Retinal pigment epithelial cell (primary cell): ENCODE data around the gene RHOT1.

Experiments used
- DNase-seq: peaks from one replicate; pipeline ENCODE4 v3.0.0-alpha.2; 2010; ENCODE audit warnings: low read depth
- H3K4me3 ChIP-seq: 2 replicates; pipeline ENCODE4 v1.5.1; 2011; ENCODE audit warnings: mild to moderate bottlenecking, low read length, control low read depth, moderate library complexity
- TF ChIP-seq, protein P1 (sequence below): conservative IDR thresholded peaks from 2 replicates; pipeline ENCODE4 v1.5.1; 2011; ENCODE audit warnings: low read depth, low read length, control low read depth, inconsistent platforms

RHOT1 gene

GRCh38 chr17:32211671-32212070 lies 69.4 kb downstream of the RHOT1 start:
- no peak overlapping the region for H3K4me3 ChIP-seq
- DNase-seq: no peak
- TF ChIP-seq, protein P1, sequence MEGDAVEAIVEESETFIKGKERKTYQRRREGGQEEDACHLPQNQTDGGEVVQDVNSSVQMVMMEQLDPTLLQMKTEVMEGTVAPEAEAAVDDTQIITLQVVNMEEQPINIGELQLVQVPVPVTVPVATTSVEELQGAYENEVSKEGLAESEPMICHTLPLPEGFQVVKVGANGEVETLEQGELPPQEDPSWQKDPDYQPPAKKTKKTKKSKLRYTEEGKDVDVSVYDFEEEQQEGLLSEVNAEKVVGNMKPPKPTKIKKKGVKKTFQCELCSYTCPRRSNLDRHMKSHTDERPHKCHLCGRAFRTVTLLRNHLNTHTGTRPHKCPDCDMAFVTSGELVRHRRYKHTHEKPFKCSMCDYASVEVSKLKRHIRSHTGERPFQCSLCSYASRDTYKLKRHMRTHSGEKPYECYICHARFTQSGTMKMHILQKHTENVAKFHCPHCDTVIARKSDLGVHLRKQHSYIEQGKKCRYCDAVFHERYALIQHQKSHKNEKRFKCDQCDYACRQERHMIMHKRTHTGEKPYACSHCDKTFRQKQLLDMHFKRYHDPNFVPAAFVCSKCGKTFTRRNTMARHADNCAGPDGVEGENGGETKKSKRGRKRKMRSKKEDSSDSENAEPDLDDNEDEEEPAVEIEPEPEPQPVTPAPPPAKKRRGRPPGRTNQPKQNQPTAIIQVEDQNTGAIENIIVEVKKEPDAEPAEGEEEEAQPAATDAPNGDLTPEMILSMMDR: no peak

GRCh38 chr17:32215696-32216095 lies 73.4 kb downstream of the RHOT1 start:
- H3K4me3 ChIP-seq: no peak overlapping the region
- TF ChIP-seq, protein P1: no peak
- DNase-seq: no peak

DNA sequence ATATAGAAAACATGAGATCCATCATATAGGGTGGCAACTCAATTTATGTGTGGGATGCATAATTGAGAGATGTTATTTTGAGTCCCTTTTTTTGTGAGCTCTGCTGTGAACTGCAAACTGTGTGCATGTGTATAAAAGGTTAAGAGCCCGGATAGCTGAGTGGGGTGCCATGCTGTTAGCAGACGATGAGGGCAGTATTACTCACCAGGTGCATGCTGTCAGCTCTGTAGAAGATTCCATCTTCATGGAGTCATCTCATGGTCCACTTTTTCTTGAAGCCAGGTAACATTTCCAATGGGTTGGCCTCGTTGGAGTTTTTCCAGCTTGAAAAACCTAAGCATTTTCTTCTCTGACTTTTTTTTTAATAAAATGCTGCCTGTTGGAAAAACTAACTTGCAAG lies 80.3 kb downstream of the RHOT1 start:
- H3K4me3 ChIP-seq: no peak overlapping the region
- TF ChIP-seq, protein P1: no peak
- no peak for DNase-seq

GRCh38 chr17:32223703-32224102 lies 81.4 kb downstream of the RHOT1 start:
- no peak for DNase-seq
- TF ChIP-seq, protein P1: no peak
- no peak overlapping the region for H3K4me3 ChIP-seq

GRCh38 chr17:32226886-32227285 lies 84.6 kb downstream of the RHOT1 start:
- no peak for DNase-seq
- TF ChIP-seq, protein P1: no peak
- H3K4me3 ChIP-seq: no peak overlapping the region

DNA sequence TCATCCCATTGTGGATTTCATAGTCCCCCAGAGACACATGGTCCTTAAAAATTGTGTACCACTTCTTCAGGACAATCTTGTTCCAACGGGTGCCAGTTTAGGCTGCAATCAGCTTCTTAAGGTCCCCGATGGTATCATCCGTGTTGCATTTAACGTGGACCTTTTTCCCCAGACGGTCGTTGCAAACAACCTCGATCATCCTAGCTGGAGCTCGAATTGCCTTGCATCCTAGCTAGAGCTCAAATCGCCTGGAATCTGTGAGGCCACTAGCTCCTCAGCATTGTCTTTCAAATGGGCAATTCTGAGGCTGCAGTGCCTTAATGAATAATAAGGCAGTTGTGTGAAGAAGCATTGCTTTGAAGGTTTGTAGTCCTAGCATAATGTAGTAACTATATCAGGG lies 85.6 kb downstream of the RHOT1 start:
- DNase-seq: no peak
- no peak overlapping the region for H3K4me3 ChIP-seq
- TF ChIP-seq, protein P1: no peak

DNA sequence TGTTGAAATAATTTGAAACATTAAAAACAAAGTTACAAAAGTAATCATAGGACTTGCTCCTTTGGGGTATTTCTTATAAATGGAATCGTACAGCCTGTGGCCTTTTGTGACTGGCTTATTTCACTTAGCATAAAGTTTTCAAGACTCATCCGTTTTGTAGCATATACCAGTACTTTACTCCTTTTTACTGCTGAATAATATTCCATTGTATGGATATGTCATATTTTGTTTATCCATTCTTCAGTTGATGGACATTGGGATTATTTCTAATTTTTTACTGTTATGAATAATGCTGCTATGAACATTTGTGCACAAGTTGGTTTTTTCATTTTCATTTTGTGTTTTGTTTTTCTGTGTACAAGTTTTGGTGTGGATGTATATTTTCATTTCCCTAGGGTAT lies 93.3 kb downstream of the RHOT1 start:
- TF ChIP-seq, protein P1: no peak
- no peak for DNase-seq
- no peak overlapping the region for H3K4me3 ChIP-seq
